Thyroid gland (tissue), 4 donors: ENCODE data around the gene SMAD3. TPM values are rescaled to one million over a fixed set of nuclear protein-coding genes. Genes with fewer than 3 reads are reported as not detected.

ENCODE experiments used
- DNase-seq, 2 donors: peaks; one replicate each; pipeline ENCODE4 v3.0.0-alpha.2; 2019
- H3K27ac ChIP-seq, 3 donors: fragments of 200-600 bp; sonication (generic); 1 replicate in 2 of 3; 2 replicates in 1 of 3; pipeline ENCODE4 v1.5.1; 2016 to 2019; ENCODE audit warnings: mild to moderate bottlenecking in 1 of 3, moderate library complexity in 1 of 3
- H3K27me3 ChIP-seq: fragments of 200-600 bp; sonication (generic); one replicate; pipeline ENCODE4 v1.5.1; 2019
- H3K36me3 ChIP-seq, 2 donors: fragments of 200-600 bp; sonication (generic); one replicate each; pipeline ENCODE4 v1.5.1; 2016 to 2019
- H3K4me1 ChIP-seq, 2 donors: fragments of 200-600 bp; sonication (generic); one replicate each; pipeline ENCODE4 v1.5.1; 2017 to 2019
- H3K4me3 ChIP-seq, 3 donors: fragments of 200-600 bp; sonication (generic); replicated peaks in 1 of 3; 1 replicate in 2 of 3; 2 replicates in 1 of 3; pipeline ENCODE4 v1.5.1; 2016; ENCODE audit warnings: mild to moderate bottlenecking in 1 of 3
- H3K9me3 ChIP-seq: fragments of 200-600 bp; sonication (generic); one replicate; pipeline ENCODE4 v1.5.1; 2017
- CTCF ChIP-seq, 6 experiments: fragments of 200-600 bp in 3 of 6; fragments of 450-650 bp in 3 of 6; sonication (generic) in 3 of 6; IDR thresholded peaks; one replicate each; pipeline ENCODE4 v1.5.1; 2016 to 2019; ENCODE audit warnings: antibody characterized with exemption in 6 of 6, mild to moderate bottlenecking in 2 of 6, inconsistent platforms in 1 of 6, moderate library complexity in 1 of 6
- POLR2A ChIP-seq, 2 donors: fragments of 450-650 bp; IDR thresholded peaks; one replicate each; pipeline ENCODE4 v1.6.1; 2017; ENCODE audit warnings: antibody characterized with exemption in 2 of 2, mild to moderate bottlenecking in 2 of 2, moderate library complexity in 1 of 2
- WGBS, 2 donors: methylation state at CpG; one replicate each; pipeline ENCODE4 v1.1.5; 2017; 5-methylcytosine and 5-hydroxymethylcytosine counted together
- intact Hi-C: fragments of 100-400 bp; cut with DNase I; formaldehyde crosslinking; loops from one replicate; pipeline ENCODE4 v1.15.1; 2023
- total RNA-seq, 4 donors: library from RNA; depleted of rRNA; stranded (reverse); fragments of >200 nt; gene quantifications; one replicate each; pipeline ENCODE4 v1.2.3, GENCODE V29; 2016

Gene SMAD3
- total RNA-seq, 4 donors from 2014 or later, result 33.6 to 66.5 (median 47.3) TPM

- intact Hi-C loops, result no loop called here
- 66 to 92% methylated on average over 4 of the region's 4 CpGs for WGBS, 2 donors
- H3K9me3 ChIP-seq, result no peaks in the 10 kb centered on the region
- peaks cover 47 to 83% of the 10 kb centered on the region in 2 donors for H3K4me1 ChIP-seq
- no peak overlapping the region for H3K4me3 ChIP-seq
- no peaks in the 10 kb centered on the region for H3K27me3 ChIP-seq
- H3K36me3 ChIP-seq, result no peaks in the 10 kb centered on the region
- DNase-seq, result peak in 1 of 2 donors; percentile 4
- TF ChIP-seq POLR2A (IDR thresholded peaks at IDR 0.05), result no peak
- no peak for TF ChIP-seq CTCF (IDR thresholded peaks at IDR 0.05)
- H3K27ac ChIP-seq, result peak overlapping the region in 1 of 3 donors; percentile 3
Observed at GRCh38 chr15:67127965-67128364, 62.6 kb downstream of the SMAD3 start.

GRCh38 chr15:67130166-67130565, 64.8 kb downstream of the SMAD3 start:
- Histone ChIP-seq H3K36me3 (no peaks in the 10 kb centered on the region), H3K4me1 (peaks cover 66 to 92% of the 10 kb centered on the region in 2 donors), H3K27me3 (no peaks in the 10 kb centered on the region), H3K4me3 (no peak overlapping the region), H3K9me3 (no peaks in the 10 kb centered on the region), H3K27ac (peak overlapping the region; percentile 41 to 60 (median 45))
- intact Hi-C loops, result no loop called here
- TF ChIP-seq CTCF (IDR thresholded peaks at IDR 0.05) (no peak), POLR2A (IDR thresholded peaks at IDR 0.05) (no peak)
- WGBS, 2 donors, result 92 to 97% methylated on average over 11 to 12 of the region's 12 CpGs
- peak in 1 of 2 donors; percentile 5 for DNase-seq

- intact Hi-C loops, result no loop called here
- Histone ChIP-seq H3K27me3 (no peaks in the 10 kb centered on the region), H3K9me3 (no peaks in the 10 kb centered on the region), H3K4me1 (peaks cover 73 to 91% of the 10 kb centered on the region in 2 donors), H3K27ac (peak overlapping the region; percentile 45 to 84 (median 60)), H3K4me3 (no peak overlapping the region), H3K36me3 (no peaks in the 10 kb centered on the region)
- DNase-seq, result peak; percentile 73 to 78
- 36 to 41% methylated on average over 15 of the region's 15 CpGs for WGBS, 2 donors
- TF ChIP-seq POLR2A (IDR thresholded peaks at IDR 0.05) (no peak), CTCF (IDR thresholded peaks at IDR 0.05) (no peak)
Observed at GRCh38 chr15:67130673-67131601, 65.5 kb downstream of the SMAD3 start.

- H3K4me1 ChIP-seq, result peaks cover 87 to 91% of the 10 kb centered on the region in 2 donors
- no peaks in the 10 kb centered on the region for H3K36me3 ChIP-seq
- no peak overlapping the region for H3K4me3 ChIP-seq
Observed at GRCh38 chr15:67132276-67132675, 66.9 kb downstream of the SMAD3 start.

More at GRCh38 chr15:67132276-67132675, 66.9 kb downstream of the SMAD3 start:
- peak in 1 of 2 donors; percentile 1 for DNase-seq
- no peak for TF ChIP-seq POLR2A (IDR thresholded peaks at IDR 0.05)
- TF ChIP-seq CTCF (IDR thresholded peaks at IDR 0.05), result no peak
- intact Hi-C loops, result no loop called here
- H3K9me3 ChIP-seq, result no peaks in the 10 kb centered on the region
- H3K27ac ChIP-seq, result peak overlapping the region; percentile 84 to 88 (median 87)
- WGBS, 2 donors, result 75 to 80% methylated on average over 3 of the region's 3 CpGs
- H3K27me3 ChIP-seq, result no peaks in the 10 kb centered on the region
